Activated naive CD4-positive, alpha-beta T cell treated with Interleukin-2 at 50 U/mL for 16 hours (primary cell): ENCODE data around the gene CARD9.

Experiments
- DNase-seq: peaks from one replicate; pipeline ENCODE4 v3.0.0-alpha.2; 2020

CARD9 gene

GRCh38 chr9:136379891-136380290 lies 6.4 kb upstream of the CARD9 start:
- DNase-seq: no peak

GRCh38 chr9:136379401-136379800 lies 5.9 kb upstream of the CARD9 start:
- no peak for DNase-seq

- DNase-seq: no peak
These were observed 5.5 kb upstream of the CARD9 start for GRCh38 chr9:136379003-136379287.

- no peak for DNase-seq
These were observed 4.9 kb upstream of the CARD9 start for GRCh38 chr9:136378170-136379002.

- DNase-seq: no peak
These were observed 4.1 kb upstream of the CARD9 start for GRCh38 chr9:136377341-136378169.

- no peak for DNase-seq
These were observed 3.0 kb upstream of the CARD9 start for GRCh38 chr9:136376457-136376856.

GRCh38 chr9:136375096-136375495 lies 1.6 kb upstream of the CARD9 start:
- DNase-seq: no peak

GRCh38 chr9:136374183-136374575 lies 710 bp upstream of the CARD9 start:
- DNase-seq: no peak

- DNase-seq: no peak
These were observed 739 bp downstream of the CARD9 start for GRCh38 chr9:136372561-136373299.

GRCh38 chr9:136372006-136372405 lies 1.5 kb downstream of the CARD9 start:
- DNase-seq: no peak

GRCh38 chr9:136371533-136371880 lies 2.0 kb downstream of the CARD9 start:
- DNase-seq: no peak

GRCh38 chr9:136370687-136371532 lies 2.6 kb downstream of the CARD9 start:
- no peak for DNase-seq

- DNase-seq: no peak
These were observed 3.4 kb downstream of the CARD9 start for GRCh38 chr9:136370037-136370436.

GRCh38 chr9:136368190-136368589 lies 5.3 kb downstream of the CARD9 start:
- DNase-seq: no peak

- DNase-seq: no peak
These were observed 5.9 kb downstream of the CARD9 start for GRCh38 chr9:136367296-136368145.

GRCh38 chr9:136366826-136367225 lies 6.6 kb downstream of the CARD9 start:
- DNase-seq: no peak

GRCh38 chr9:136365775-136366222 lies 7.7 kb downstream of the CARD9 start:
- no peak for DNase-seq

GRCh38 chr9:136364942-136365774 lies 8.3 kb downstream of the CARD9 start:
- DNase-seq: no peak

GRCh38 chr9:136363949-136364748 lies 9.3 kb downstream of the CARD9 start:
- no peak for DNase-seq
